ENCODE measurements around the gene INSR. TPM values are rescaled to one million over a fixed set of nuclear protein-coding genes. Genes with fewer than 3 reads are reported as not detected.

INSR gene
- total RNA-seq, 1 donor from 2014 or later, result 3.2 TPM

DNA sequence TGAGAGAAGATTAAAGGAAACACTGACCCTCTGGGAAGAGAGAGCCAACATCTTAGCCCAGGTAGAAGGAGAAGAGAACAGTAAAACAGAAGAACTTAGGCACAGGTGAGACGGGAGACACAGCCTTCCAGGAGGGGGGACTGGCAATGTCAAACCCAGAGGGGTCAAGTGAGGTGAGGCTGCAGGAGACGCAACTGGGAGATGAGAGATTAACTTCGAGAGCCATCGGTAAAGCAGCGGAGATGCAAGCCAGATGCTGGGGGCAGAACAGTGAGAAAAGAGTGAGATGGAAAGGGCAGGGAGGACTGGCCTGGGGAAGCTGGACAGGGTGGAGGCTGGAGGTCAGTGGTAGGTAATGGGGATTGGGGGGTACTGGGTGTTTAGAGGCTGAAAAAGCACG, 5.2 kb downstream of the INSR start:
- intact Hi-C loops (cut with micrococcal nuclease), result no loop called here
- Mint-ChIP-seq H3K4me3 (no peak overlapping the region), H3K4me1 (peaks cover 15% of the 10 kb centered on the region), H3K36me3 (ENCODE audit: low read depth) (no peaks in the 10 kb centered on the region), H3K27me3 (peaks cover 6% of the 10 kb centered on the region), H3K27ac (no peak overlapping the region), H3K9me3 (no peaks in the 10 kb centered on the region)
- TF ChIP-seq CTCF (IDR thresholded peaks at IDR 0.05), result no peak
- CTCF ChIA-PET, result no interaction called here
- ATAC-seq (ENCODE audit: low read depth) (no peak), DNase-seq (no peak)
- POLR2A ChIA-PET, result interaction anchor here (0.6 kb wide), 1 partner anchor 90 kb away, joined by 3 read pairs; no protein-coding TSS in a partner anchor

- no peak for ATAC-seq (ENCODE audit: low read depth)
- TF ChIP-seq CTCF (IDR thresholded peaks at IDR 0.05), result no peak
- ChIA-PET CTCF (no interaction called here), POLR2A (no interaction called here)
- H3K4me1 Mint-ChIP-seq, result peaks cover 15% of the 10 kb centered on the region
- H3K9me3 Mint-ChIP-seq, result no peaks in the 10 kb centered on the region
- H3K27ac Mint-ChIP-seq, result no peak overlapping the region
- no peaks in the 10 kb centered on the region for H3K36me3 Mint-ChIP-seq (ENCODE audit: low read depth)
- intact Hi-C loops (cut with micrococcal nuclease), result no loop called here
- DNase-seq, result no peak
- no peak overlapping the region for H3K4me3 Mint-ChIP-seq
- H3K27me3 Mint-ChIP-seq, result peaks cover 6% of the 10 kb centered on the region
These were observed 6.1 kb downstream of the INSR start for GRCh38 chr19:7288131-7288530.

GRCh38 chr19:7287722-7288121, 6.5 kb downstream of the INSR start:
- POLR2A ChIA-PET, result no interaction called here
- Mint-ChIP-seq H3K36me3 (ENCODE audit: low read depth) (no peaks in the 10 kb centered on the region), H3K4me1 (peaks cover 11% of the 10 kb centered on the region), H3K4me3 (no peak overlapping the region), H3K27ac (no peak overlapping the region), H3K27me3 (peaks cover 2% of the 10 kb centered on the region), H3K9me3 (no peaks in the 10 kb centered on the region)
- intact Hi-C loops (cut with micrococcal nuclease), result no loop called here
- TF ChIP-seq CTCF (IDR thresholded peaks at IDR 0.05), result no peak
- no peak for ATAC-seq (ENCODE audit: low read depth)
- CTCF ChIA-PET, result no interaction called here
- no peak for DNase-seq

GRCh38 chr19:7280940-7281666, 13.1 kb downstream of the INSR start:
- intact Hi-C loops (cut with micrococcal nuclease), result no loop called here
- Mint-ChIP-seq H3K9me3 (no peaks in the 10 kb centered on the region), H3K4me1 (no peaks in the 10 kb centered on the region), H3K36me3 (ENCODE audit: low read depth) (no peaks in the 10 kb centered on the region), H3K27me3 (peaks cover 3% of the 10 kb centered on the region), H3K4me3 (no peak overlapping the region), H3K27ac (no peak overlapping the region)
- ATAC-seq (ENCODE audit: low read depth) (no peak), DNase-seq (no peak)
- no peak for TF ChIP-seq CTCF (IDR thresholded peaks at IDR 0.05)
- ChIA-PET CTCF (no interaction called here), POLR2A (no interaction called here)

- intact Hi-C loops (cut with micrococcal nuclease), result no loop called here
- Mint-ChIP-seq H3K27me3 (no peaks in the 10 kb centered on the region), H3K4me3 (no peak overlapping the region), H3K4me1 (peaks cover 8% of the 10 kb centered on the region), H3K36me3 (ENCODE audit: low read depth) (no peaks in the 10 kb centered on the region), H3K27ac (no peak overlapping the region), H3K9me3 (no peaks in the 10 kb centered on the region)
- ATAC-seq (ENCODE audit: low read depth), result no peak
- ChIA-PET POLR2A (no interaction called here), CTCF (interaction anchor here (0.8 kb wide), 1 partner anchor 14 kb away, joined by 3 read pairs; no protein-coding TSS in a partner anchor)
- DNase-seq, result no peak
- no peak for TF ChIP-seq CTCF (IDR thresholded peaks at IDR 0.05)
These were observed 21.2 kb downstream of the INSR start for GRCh38 chr19:7272856-7273578.

Data from activated B cell treated with CpG ODN at 0.5 μM for 24 hours (primary cell).